ENCODE measurements around the gene ATP11B. TPM values are rescaled to one million over a fixed set of nuclear protein-coding genes. Genes with fewer than 3 reads are reported as not detected.

Gene ATP11B
- total and polyA plus RNA-seq, 9 of the 15 experiments (the other 6 are each of a cell fraction or from before 2014, with no cell fraction given), result 11.9 to 68.7 (median 41.8) TPM

GRCh38 chr3:182787302-182788036 is 5.8 kb upstream of the ATP11B start (continued):
- TF ChIP-seq ZNF668 (CRISPR knock-in tag; IDR thresholded peaks at IDR 0.05) (no peak), MEF2D (tag; conservative IDR thresholded peaks at IDR 0.05; ENCODE audit: low read depth) (no peak), SIX5 (IDR thresholded peaks at IDR 0.05; ENCODE audit: borderline replicate concordance in 1 of 2, insufficient read depth in 1 of 2, low read depth in 1 of 2, low read length in 2 of 2) (no peak), SRF (CRISPR knock-in tag; IDR thresholded peaks at IDR 0.05) (no peak), IRF2 (CRISPR knock-in tag; IDR thresholded peaks at IDR 0.05) (no peak), ZNF316 (IDR thresholded peaks at IDR 0.05) (peak; percentile 96), KLF10 (CRISPR knock-in tag; IDR thresholded peaks at IDR 0.05) (no peak), U2AF1 (optimal IDR thresholded peaks at IDR 0.05; ENCODE audit: low read depth, low read length) (no peak), ZNF263 (CRISPR knock-in tag; IDR thresholded peaks at IDR 0.05; ENCODE audit: borderline replicate concordance) (no peak), STAG1 (CRISPR knock-in tag; IDR thresholded peaks at IDR 0.05; ENCODE audit: borderline replicate concordance) (no peak), E2F5 (CRISPR knock-in tag; IDR thresholded peaks at IDR 0.05) (no peak), SNIP1 (IDR thresholded peaks at IDR 0.05; ENCODE audit: low read depth) (no peak), XRCC3 (IDR thresholded peaks at IDR 0.05) (no peak), THAP12 (CRISPR knock-in tag; IDR thresholded peaks at IDR 0.05) (no peak), HIVEP1 (CRISPR knock-in tag; IDR thresholded peaks at IDR 0.05) (no peak), DACH1 (IDR thresholded peaks at IDR 0.05; ENCODE audit: partially characterized antibody) (no peak), ETS2 (tag; IDR thresholded peaks at IDR 0.05; ENCODE audit: borderline replicate concordance, poor library complexity, severe bottlenecking) (no peak), ZNF224 (CRISPR knock-in tag; IDR thresholded peaks at IDR 0.05) (no peak), ZFP30 (CRISPR knock-in tag; IDR thresholded peaks at IDR 0.05; ENCODE audit: borderline replicate concordance) (0 out of 2 replicates have a peak, but pooled peaks have one; percentile 50), CGGBP1 (CRISPR knock-in tag; IDR thresholded peaks at IDR 0.05) (no peak), ZEB2 (IDR thresholded peaks at IDR 0.05) (0 out of 2 replicates have a peak, but pooled peaks have one; percentile 21), ARHGAP35 (IDR thresholded peaks at IDR 0.05; ENCODE audit: partially characterized antibody) (no peak), NFIC (IDR thresholded peaks at IDR 0.05) (peak; percentile 79), NCOA6 (IDR thresholded peaks at IDR 0.05) (peak; percentile 55; the same call in 1 of the 2 replicates), ZNF511 (CRISPR knock-in tag; IDR thresholded peaks at IDR 0.05) (no peak), TCF15 (CRISPR knock-in tag; IDR thresholded peaks at IDR 0.05) (no peak), ERF (CRISPR knock-in tag; IDR thresholded peaks at IDR 0.05) (no peak)
